Peyer's patch (tissue), 4 donors: ENCODE results near the gene GCC1.

ENCODE experiments used
- CTCF ChIP-seq, 6 experiments: fragments of 450-650 bp in 4 of 6; fragments of 200-600 bp in 2 of 6; sonication (generic) in 1 of 6; IDR thresholded peaks; one replicate each; pipeline ENCODE4 v1.5.1; 2017 to 2019; ENCODE audit warnings: antibody characterized with exemption in 6 of 6, mild to moderate bottlenecking in 3 of 6, moderate library complexity in 1 of 6
- POLR2A ChIP-seq, 2 donors: fragments of 450-650 bp; IDR thresholded peaks; one replicate each; pipeline ENCODE4 v1.5.1; 2017; ENCODE audit warnings: antibody characterized with exemption in 2 of 2, mild to moderate bottlenecking in 2 of 2, moderate library complexity in 2 of 2

- TF ChIP-seq CTCF (IDR thresholded peaks at IDR 0.05) (no peak), POLR2A (IDR thresholded peaks at IDR 0.05) (no peak)
These were observed 49.6 kb downstream of the GCC1 start for GRCh38 chr7:127535546-127536393.
